SK-N-MC (cell line): ENCODE measurements around the gene KCNQ1.
"Not testable (repeated sequence)": the region's sequence is repeated elsewhere in the genome, so short reads cannot be mapped to it uniquely, and the experiment has no call there.

Source experiments
- EZH2 ChIP-seq: fragments of 200-600 bp; sonication (generic); IDR thresholded peaks from one replicate; pipeline ENCODE4 v1.6.1; 2017; ENCODE audit warnings: antibody characterized with exemption
- POLR2AphosphoS5 ChIP-seq: IDR thresholded peaks from 2 replicates; pipeline ENCODE4 v1.6.1; 2012; ENCODE audit warnings: mild to moderate bottlenecking, low read depth, low read length, borderline replicate concordance

GRCh38 chr11:2639763-2640162, 195.0 kb downstream of the KCNQ1 start:
- not testable (repeated sequence) for TF ChIP-seq EZH2, POLR2AphosphoS5
